Neural crest cell (in vitro differentiated cells): ENCODE data around the gene VGLL4. TPM values are rescaled to one million over a fixed set of nuclear protein-coding genes. Genes with fewer than 3 reads are reported as not detected.
"Not testable (repeated sequence)": the region's sequence is repeated elsewhere in the genome, so short reads cannot be mapped to it uniquely, and the experiment has no call there.

Source experiments
- DNase-seq: peaks from one replicate; pipeline ENCODE4 v3.0.0; 2021; ENCODE audit warnings: low read depth, mixed read lengths, low spot score
- H3K27ac Mint-ChIP-seq: one replicate; pipeline ENCODE4 v1.8.0; 2021; ENCODE audit warnings: mild to moderate bottlenecking, mixed read lengths; ENCODE audit not compliant: unreplicated experiment
- H3K27me3 Mint-ChIP-seq: 2 replicates; pipeline ENCODE4 v1.8.0; 2021; ENCODE audit warnings: low read depth, mild to moderate bottlenecking, mixed read lengths
- H3K36me3 Mint-ChIP-seq: 2 replicates; pipeline ENCODE4 v1.8.0; 2021; ENCODE audit warnings: low read depth, mild to moderate bottlenecking, mixed read lengths
- H3K4me1 Mint-ChIP-seq: 2 replicates; pipeline ENCODE4 v1.8.0; 2021; ENCODE audit warnings: mixed read lengths
- H3K4me3 Mint-ChIP-seq: one replicate; pipeline ENCODE4 v1.8.0; 2021; ENCODE audit warnings: mild to moderate bottlenecking, mixed read lengths
- H3K9me3 Mint-ChIP-seq: 2 replicates; pipeline ENCODE4 v1.8.0; 2021; ENCODE audit warnings: mixed read lengths
- CTCF ChIP-seq: fragments of 200-600 bp; sonication (generic); conservative IDR thresholded peaks from 2 replicates; pipeline ENCODE4 v1.5.0; 2021; ENCODE audit warnings: antibody characterized with exemption, mild to moderate bottlenecking
- total RNA-seq: library from RNA; stranded (reverse); gene quantifications from 2 replicates; pipeline ENCODE4 v1.2.1, GENCODE V29; 2021

The VGLL4 gene
- total RNA-seq, 1 donor from 2014 or later, result 82.8 TPM

DNA sequence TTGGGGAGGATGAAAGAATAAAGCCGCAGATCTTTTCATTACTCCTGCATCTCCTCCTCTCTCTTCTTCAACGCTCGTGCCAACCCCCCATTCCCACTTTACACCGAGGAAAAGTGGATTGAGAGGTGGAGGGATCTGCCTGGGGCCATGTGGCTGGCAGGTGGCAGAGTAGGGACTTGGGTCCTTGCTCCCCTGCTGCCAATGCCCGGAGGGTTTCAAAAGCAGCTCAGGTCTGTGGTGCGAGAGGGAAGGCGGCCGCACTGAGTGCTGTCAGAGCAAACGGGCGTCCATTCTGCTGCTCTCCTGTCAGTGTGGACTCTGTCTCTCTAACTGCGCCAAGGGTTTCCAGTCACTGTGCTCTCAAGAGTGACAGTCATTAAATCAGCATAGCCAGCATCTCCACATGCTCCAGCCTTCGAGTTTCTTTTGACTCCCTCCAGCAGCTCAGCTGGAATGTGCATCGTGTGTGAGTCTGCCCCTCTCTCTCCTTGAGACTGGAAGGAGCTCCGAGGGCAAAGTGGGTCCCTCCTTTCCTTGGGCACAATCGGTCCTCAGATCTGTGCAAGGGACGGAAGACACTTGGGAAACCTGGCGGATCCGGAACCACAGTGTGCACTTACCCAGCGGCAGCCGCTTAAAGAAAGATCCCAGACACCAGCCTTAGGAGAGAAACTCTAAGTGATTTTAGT, 68.6 kb downstream of the VGLL4 start:
- Mint-ChIP-seq H3K4me1 (peaks cover 46% of the 10 kb centered on the region), H3K9me3 (no peaks in the 10 kb centered on the region), H3K27ac (no peak overlapping the region), H3K4me3 (no peak overlapping the region), H3K27me3 (no peaks in the 10 kb centered on the region), H3K36me3 (peaks cover 13% of the 10 kb centered on the region)
- TF ChIP-seq CTCF, result no peak
- no peak for DNase-seq

GRCh38 chr3:11572660-11573059, 71.1 kb downstream of the VGLL4 start:
- not testable (repeated sequence) for H3K27me3 Mint-ChIP-seq, H3K4me3 Mint-ChIP-seq, H3K36me3 Mint-ChIP-seq, DNase-seq, H3K9me3 Mint-ChIP-seq
- peaks cover 35% of the 10 kb centered on the region for H3K4me1 Mint-ChIP-seq
- H3K27ac Mint-ChIP-seq, result peak overlapping the region; percentile 94

- H3K9me3 Mint-ChIP-seq, result no peaks in the 10 kb centered on the region
- no peak for DNase-seq
- peaks cover 18% of the 10 kb centered on the region for H3K36me3 Mint-ChIP-seq
- TF ChIP-seq CTCF, result no peak
- H3K27me3 Mint-ChIP-seq, result no peaks in the 10 kb centered on the region
- H3K27ac Mint-ChIP-seq, result peak overlapping the region; percentile 84
- peaks cover 33% of the 10 kb centered on the region for H3K4me1 Mint-ChIP-seq
- H3K4me3 Mint-ChIP-seq, result no peak overlapping the region
These were observed 72.8 kb downstream of the VGLL4 start for GRCh38 chr3:11570789-11571495.

GRCh38 chr3:11570251-11570650, 73.5 kb downstream of the VGLL4 start:
- Mint-ChIP-seq H3K4me3 (no peak overlapping the region), H3K27me3 (no peaks in the 10 kb centered on the region), H3K27ac (no peak overlapping the region), H3K4me1 (peaks cover 32% of the 10 kb centered on the region), H3K36me3 (peaks cover 18% of the 10 kb centered on the region), H3K9me3 (no peaks in the 10 kb centered on the region)
- no peak for TF ChIP-seq CTCF
- no peak for DNase-seq

DNA sequence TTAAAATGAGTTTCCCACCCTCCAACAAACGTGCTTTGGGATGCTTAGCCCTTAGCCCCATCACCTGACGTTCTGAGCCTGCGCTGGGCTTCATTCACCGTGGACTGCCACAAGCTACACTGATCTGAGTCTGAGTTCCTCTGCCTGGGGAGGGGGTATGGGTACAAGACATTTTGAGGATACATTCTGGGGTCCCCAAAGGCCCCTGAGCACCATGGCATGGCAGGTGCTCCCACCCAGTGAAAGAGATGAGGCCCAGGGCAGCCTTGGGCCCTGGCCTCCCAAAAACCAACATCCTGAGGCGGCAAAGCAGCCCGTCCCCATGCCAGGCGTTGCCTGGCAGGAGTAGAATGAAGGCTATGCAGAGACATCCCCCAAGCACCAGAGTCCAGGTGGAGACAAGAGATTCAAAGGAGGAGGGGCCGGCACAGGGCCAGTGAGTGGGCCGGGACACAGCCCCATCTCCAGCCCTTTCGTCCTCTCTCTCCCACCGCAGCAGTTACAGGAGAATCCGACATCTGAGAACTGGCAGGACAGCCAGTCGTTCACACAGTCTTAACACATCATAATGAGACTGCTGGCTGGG, 74.5 kb downstream of the VGLL4 start:
- no peak for DNase-seq
- no peaks in the 10 kb centered on the region for H3K27me3 Mint-ChIP-seq
- H3K27ac Mint-ChIP-seq, result no peak overlapping the region
- no peak for TF ChIP-seq CTCF
- no peaks in the 10 kb centered on the region for H3K9me3 Mint-ChIP-seq
- peaks cover 18% of the 10 kb centered on the region for H3K36me3 Mint-ChIP-seq
- H3K4me1 Mint-ChIP-seq, result peaks cover 32% of the 10 kb centered on the region
- H3K4me3 Mint-ChIP-seq, result no peak overlapping the region
